RWPE1 (cell line): ENCODE results near the gene C1QB.

Experiments
- CTCF ChIA-PET: fragments of 350-600 bp; sonication (Branson Sonifier 250); formaldehyde crosslinking; extraction: SDS; loops from one replicate; lab custom pipeline; 2021; lab: Yijun Ruan, JAX
- POLR2A ChIA-PET: fragments of 400-600 bp; formaldehyde crosslinking; extraction: SDS; loops from one replicate; lab custom pipeline; 2020; ENCODE audit warnings: antibody characterized with exemption; ENCODE audit not compliant: low non-redundant PET; lab: Yijun Ruan, JAX
- DNase-seq: peaks from one replicate; pipeline ENCODE4 v3.0.0; 2012; ENCODE audit warnings: low spot score
- H3K27ac ChIP-seq: fragments of 450-650 bp; 2 replicates; pipeline ENCODE4 v1.5.1; 2017
- TF ChIP-seq, protein P1 (sequence below): fragments of 450-650 bp; conservative IDR thresholded peaks from 2 replicates; pipeline ENCODE4 v1.5.1; 2017; ENCODE audit warnings: low read depth, mild to moderate bottlenecking

Gene C1QB

GRCh38 chr1:22619252-22619651 lies 33.8 kb upstream of the C1QB start:
- CTCF ChIA-PET, result no interaction called here
- POLR2A ChIA-PET, result no interaction called here
- TF ChIP-seq, protein P1, sequence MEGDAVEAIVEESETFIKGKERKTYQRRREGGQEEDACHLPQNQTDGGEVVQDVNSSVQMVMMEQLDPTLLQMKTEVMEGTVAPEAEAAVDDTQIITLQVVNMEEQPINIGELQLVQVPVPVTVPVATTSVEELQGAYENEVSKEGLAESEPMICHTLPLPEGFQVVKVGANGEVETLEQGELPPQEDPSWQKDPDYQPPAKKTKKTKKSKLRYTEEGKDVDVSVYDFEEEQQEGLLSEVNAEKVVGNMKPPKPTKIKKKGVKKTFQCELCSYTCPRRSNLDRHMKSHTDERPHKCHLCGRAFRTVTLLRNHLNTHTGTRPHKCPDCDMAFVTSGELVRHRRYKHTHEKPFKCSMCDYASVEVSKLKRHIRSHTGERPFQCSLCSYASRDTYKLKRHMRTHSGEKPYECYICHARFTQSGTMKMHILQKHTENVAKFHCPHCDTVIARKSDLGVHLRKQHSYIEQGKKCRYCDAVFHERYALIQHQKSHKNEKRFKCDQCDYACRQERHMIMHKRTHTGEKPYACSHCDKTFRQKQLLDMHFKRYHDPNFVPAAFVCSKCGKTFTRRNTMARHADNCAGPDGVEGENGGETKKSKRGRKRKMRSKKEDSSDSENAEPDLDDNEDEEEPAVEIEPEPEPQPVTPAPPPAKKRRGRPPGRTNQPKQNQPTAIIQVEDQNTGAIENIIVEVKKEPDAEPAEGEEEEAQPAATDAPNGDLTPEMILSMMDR, result no peak
- DNase-seq, result no peak
- H3K27ac ChIP-seq, result no peak overlapping the region

DNA sequence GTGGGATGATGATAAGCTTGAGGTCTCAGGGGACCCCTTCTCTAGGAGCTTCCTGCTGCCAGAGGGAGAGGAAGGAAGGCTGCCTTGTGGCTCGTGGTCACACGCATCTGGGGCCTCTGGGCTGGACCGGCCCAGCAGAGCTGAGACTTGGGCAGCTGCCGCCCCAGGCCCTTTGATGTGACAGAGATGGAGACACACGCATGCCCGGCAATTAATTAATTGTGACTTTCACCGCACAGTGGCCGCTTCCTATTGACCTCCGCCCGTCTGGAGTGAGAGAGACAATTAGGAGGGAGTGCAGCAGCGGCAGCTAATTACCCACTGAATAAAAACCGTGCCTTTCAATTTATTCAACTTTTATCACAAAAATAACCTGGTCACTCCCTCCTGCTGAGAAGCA lies 33.2 kb upstream of the C1QB start:
- no peak for DNase-seq
- TF ChIP-seq, protein P1, result no peak
- no peak overlapping the region for H3K27ac ChIP-seq
- ChIA-PET POLR2A (no interaction called here), CTCF (interaction anchor here (0.7 kb wide), 1 partner anchor 27 kb away, joined by 3 read pairs; no protein-coding TSS in a partner anchor)

GRCh38 chr1:22621761-22622160 lies 31.3 kb upstream of the C1QB start:
- ChIA-PET POLR2A (no interaction called here), CTCF (interaction anchor here (0.6 kb wide), 1 partner anchor 641 kb away, joined by 6 read pairs; no protein-coding TSS in a partner anchor)
- no peak overlapping the region for H3K27ac ChIP-seq
- DNase-seq, result no peak
- TF ChIP-seq, protein P1, result no peak

DNA sequence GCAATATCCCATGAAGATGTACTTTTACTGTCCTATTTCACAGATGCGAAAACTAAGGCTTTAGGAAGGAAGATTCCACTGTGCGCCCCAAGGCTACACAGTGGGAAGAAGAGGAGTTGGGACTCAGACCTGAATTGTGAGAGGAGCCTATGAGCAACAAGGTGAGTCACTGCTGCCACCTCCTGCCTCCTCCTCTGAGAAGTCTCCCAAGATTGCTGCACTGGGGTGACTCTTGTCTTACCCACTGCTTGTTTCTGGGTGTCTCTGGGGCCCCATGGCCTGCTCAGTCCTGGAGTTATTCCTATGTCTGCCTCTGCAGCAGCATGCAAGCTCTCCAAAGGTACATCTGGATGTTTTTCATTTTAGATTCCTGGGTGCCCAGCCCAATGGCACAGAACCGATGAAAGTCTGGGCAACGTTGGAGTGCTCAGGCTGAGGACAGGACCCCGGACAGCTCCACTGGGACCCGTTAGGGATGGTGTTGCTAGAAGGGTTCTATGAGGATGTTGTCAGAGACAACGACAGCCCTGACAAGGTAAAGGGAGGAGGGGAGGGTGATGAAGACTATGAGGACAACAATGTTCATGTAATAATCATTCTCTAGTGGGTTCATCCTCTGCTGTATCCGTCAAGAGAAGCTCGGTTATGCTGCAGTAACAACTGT lies 27.6 kb upstream of the C1QB start:
- POLR2A ChIA-PET, result no interaction called here
- CTCF ChIA-PET, result interaction anchor here (0.6 kb wide), 1 partner anchor 217 kb away, joined by 3 read pairs; no protein-coding TSS in a partner anchor
- H3K27ac ChIP-seq, result no peak overlapping the region
- no peak for DNase-seq
- TF ChIP-seq, protein P1, result no peak

DNA sequence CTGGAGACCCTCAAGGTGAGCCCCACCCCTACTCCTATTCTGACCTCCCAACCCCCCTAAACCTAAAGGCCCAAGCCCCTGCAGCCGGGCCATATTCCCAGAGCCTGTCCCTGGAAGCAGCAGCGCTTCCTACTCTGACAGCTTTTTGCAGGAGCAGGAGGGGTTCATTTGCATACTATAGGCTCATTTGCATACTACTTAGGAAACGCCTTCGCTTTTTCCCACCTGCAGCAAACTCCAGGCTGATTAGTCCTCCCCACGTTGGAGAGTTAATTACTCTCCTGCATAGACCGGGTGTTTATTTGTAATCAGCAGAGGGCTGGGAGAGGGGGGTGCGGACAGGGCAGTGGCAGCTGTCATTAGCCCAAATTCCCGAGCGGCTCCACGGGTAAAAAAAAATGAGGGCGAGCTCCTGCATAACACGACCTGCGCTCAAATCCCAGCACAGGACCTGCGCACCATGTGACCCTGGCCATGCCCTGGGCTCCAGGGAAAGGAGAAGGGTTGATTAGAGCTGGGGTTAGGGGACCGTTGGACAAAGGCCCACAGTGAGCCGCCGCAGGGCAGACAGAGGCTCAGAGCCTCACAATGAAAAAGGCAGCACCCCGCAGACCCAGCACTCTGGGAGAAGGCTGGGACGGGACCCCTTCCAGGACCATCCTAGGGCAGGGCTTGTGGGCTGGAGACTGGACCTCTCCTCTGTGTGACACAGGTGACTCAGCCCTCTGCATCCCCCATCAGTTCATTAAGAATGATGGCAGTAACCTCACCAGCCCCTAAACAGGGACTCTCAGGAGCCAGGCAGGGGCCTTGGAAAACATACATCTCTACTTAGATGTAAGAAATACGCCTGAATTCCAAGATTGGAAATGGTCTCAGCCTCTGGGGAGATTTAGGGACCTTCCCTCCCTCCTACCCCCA lies 26.5 kb upstream of the C1QB start:
- ChIA-PET POLR2A (no interaction called here), CTCF (no interaction called here)
- TF ChIP-seq, protein P1, result no peak
- H3K27ac ChIP-seq, result no peak overlapping the region
- DNase-seq, result no peak

DNA sequence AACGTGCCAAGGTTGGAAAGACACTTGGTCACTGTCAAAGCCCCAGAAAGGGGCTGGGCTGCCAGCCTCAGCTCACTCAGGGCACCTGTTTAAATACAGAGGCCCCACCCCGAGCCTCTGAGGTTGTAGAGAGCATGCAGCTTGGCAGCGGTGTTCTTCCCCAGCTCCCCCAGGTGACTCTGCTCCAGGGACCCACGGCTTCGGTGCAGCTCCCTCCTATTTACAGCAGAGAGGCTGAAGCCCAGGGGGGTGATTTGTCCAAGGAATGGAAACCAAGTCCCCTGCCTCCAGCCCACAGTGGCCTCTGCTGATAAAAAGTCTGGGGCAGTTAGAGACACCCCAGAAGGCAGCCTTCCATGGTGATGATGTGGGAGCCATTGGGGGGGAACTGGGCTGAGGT lies 25.7 kb upstream of the C1QB start:
- TF ChIP-seq, protein P1, result no peak
- DNase-seq, result no peak
- POLR2A ChIA-PET, result no interaction called here
- CTCF ChIA-PET, result no interaction called here
- H3K27ac ChIP-seq, result no peak overlapping the region
